Right lobe of liver (tissue), 4 donors: ENCODE data around the gene AK1.

Experiments
- CTCF ChIP-seq, 4 donors: fragments of 200-600 bp in 3 of 4; fragments of 450-650 bp in 1 of 4; IDR thresholded peaks; one replicate each; pipeline versions ENCODE4 v1.5.1 to v1.8.0; 2016 to 2022; ENCODE audit warnings: antibody characterized with exemption in 4 of 4, mild to moderate bottlenecking in 2 of 4
- POLR2A ChIP-seq: fragments of 450-650 bp; IDR thresholded peaks from one replicate; pipeline ENCODE4 v1.6.1; 2017; ENCODE audit warnings: antibody characterized with exemption, mild to moderate bottlenecking
- donor health status: DM: no; HTN: no; CAD: no.
- donor health status: DM: no; HTN: no; CAD: no.
- donor health status: DM: no; HTN: yes; CAD: no.

GRCh38 chr9:127905004-127905728 is 27.7 kb upstream of the AK1 start:
- TF ChIP-seq CTCF (IDR thresholded peaks at IDR 0.05): no peak
- no peak for TF ChIP-seq POLR2A
